GM23338 (cell line): Measurements from ENCODE around the gene HSDL2. TPM values are rescaled to one million over a fixed set of nuclear protein-coding genes. Genes with fewer than 3 reads are reported as not detected.

Experiments
- ATAC-seq: fragments of 200-7000 bp; cut with Tn5 transposase; 3 replicates; pipeline ENCODE4 v1.9.1; 2020
- DNase-seq: peaks from one replicate; pipeline ENCODE4 v3.0.0-alpha.2; 2015; ENCODE audit warnings: low spot score
- H2AFZ ChIP-seq: fragments of 200-600 bp; sonication (generic); 2 replicates; pipeline ENCODE4 v1.8.0; 2016; ENCODE audit warnings: antibody characterized with exemption, mild to moderate bottlenecking, moderate library complexity
- H3F3A ChIP-seq: fragments of 200-600 bp; sonication (generic); replicated peaks from 2 replicates; pipeline ENCODE4 v1.8.0; 2017; ENCODE audit warnings: antibody characterized with exemption, mixed run types, low read depth
- H3K27ac ChIP-seq: fragments of 200-600 bp; sonication (generic); 2 replicates; pipeline ENCODE4 v1.6.1; 2016; ENCODE audit warnings: low read depth
- H3K27me3 ChIP-seq: fragments of 200-600 bp; sonication (generic); 2 replicates; pipeline ENCODE4 v1.8.0; 2016; ENCODE audit warnings: mild to moderate bottlenecking, mixed run types, moderate library complexity; ENCODE audit not compliant: insufficient read depth
- H3K36me3 ChIP-seq: fragments of 200-600 bp; sonication (generic); 2 replicates; pipeline ENCODE4 v1.8.0; 2016; ENCODE audit warnings: mild to moderate bottlenecking; ENCODE audit not compliant: insufficient read depth
- H3K4me1 ChIP-seq: fragments of 200-600 bp; sonication (generic); 2 replicates; pipeline ENCODE4 v1.8.0; 2016; ENCODE audit warnings: mild to moderate bottlenecking, moderate library complexity; ENCODE audit not compliant: insufficient read depth
- H3K4me2 ChIP-seq: fragments of 200-600 bp; sonication (generic); 2 replicates; pipeline ENCODE4 v1.7.1; 2017; ENCODE audit warnings: mixed run types
- H3K4me3 ChIP-seq: fragments of 200-600 bp; sonication (generic); 2 replicates; pipeline ENCODE4 v1.6.1; 2016; ENCODE audit warnings: mixed run types
- H3K79me2 ChIP-seq: fragments of 200-600 bp; sonication (generic); replicated peaks from 2 replicates; pipeline ENCODE4 v1.8.0; 2017; ENCODE audit warnings: mild to moderate bottlenecking; ENCODE audit not compliant: insufficient read depth
- H3K9me2 ChIP-seq: fragments of 200-600 bp; sonication (generic); 2 replicates; pipeline ENCODE4 v1.8.0; 2017; ENCODE audit not compliant: insufficient read depth
- H4K20me1 ChIP-seq: fragments of 200-600 bp; sonication (generic); replicated peaks from 2 replicates; pipeline ENCODE4 v1.8.0; 2017; ENCODE audit warnings: mild to moderate bottlenecking; ENCODE audit not compliant: insufficient read depth
- H3K27ac Mint-ChIP-seq: 2 replicates; pipeline ENCODE4 v1.8.0; 2020; ENCODE audit warnings: inconsistent platforms, mild to moderate bottlenecking, moderate library complexity, mixed read lengths
- H3K27me3 Mint-ChIP-seq: 3 replicates; pipeline ENCODE4 v1.8.0; 2022; ENCODE audit warnings: low read depth, mild to moderate bottlenecking, moderate library complexity, mixed read lengths, inconsistent platforms; ENCODE audit not compliant: insufficient read depth, poor library complexity
- H3K36me3 Mint-ChIP-seq: 3 replicates; pipeline ENCODE4 v1.8.0; 2021; ENCODE audit warnings: low read depth, mild to moderate bottlenecking, inconsistent platforms, moderate library complexity, mixed read lengths
- H3K4me1 Mint-ChIP-seq: 3 replicates; pipeline ENCODE4 v1.8.0; 2020; ENCODE audit warnings: mild to moderate bottlenecking, inconsistent platforms, mixed read lengths
- H3K4me3 Mint-ChIP-seq: 3 replicates; pipeline ENCODE4 v1.8.0; 2021; ENCODE audit warnings: moderate library complexity, mild to moderate bottlenecking, inconsistent platforms, mixed read lengths
- H3K9me3 Mint-ChIP-seq: 3 replicates; pipeline ENCODE4 v1.8.0; 2020; ENCODE audit warnings: moderate library complexity, mild to moderate bottlenecking, inconsistent platforms, mixed read lengths
- CREB1 ChIP-seq: fragments of 250-450 bp; sonication (Bioruptor Pico); IDR thresholded peaks from 2 replicates; pipeline ENCODE4 v1.5.0; 2020; ENCODE audit warnings: low read depth, mild to moderate bottlenecking, moderate library complexity
- CTCF ChIP-seq, 2 experiments: fragments of 200-600 bp in 1 of 2; sonication (generic) in 1 of 2; conservative IDR thresholded peaks; 2 replicates each; pipeline versions ENCODE4 v1.5.1 to v1.6.1; 2016 to 2017; ENCODE audit warnings: antibody characterized with exemption in 2 of 2, low read depth in 2 of 2, mild to moderate bottlenecking in 2 of 2, moderate library complexity in 1 of 2
- ETS1 ChIP-seq: IDR thresholded peaks from 2 replicates; pipeline ENCODE4 v1.6.1; 2016; ENCODE audit warnings: antibody characterized with exemption
- EZH2 ChIP-seq: fragments of 200-600 bp; sonication (generic); IDR thresholded peaks from one replicate; pipeline ENCODE4 v1.8.0; 2017; ENCODE audit warnings: antibody characterized with exemption, mild to moderate bottlenecking, low read depth; ENCODE audit not compliant: unreplicated experiment
- JUNB ChIP-seq: IDR thresholded peaks from one replicate; pipeline ENCODE4 v1.6.1; 2016; ENCODE audit warnings: antibody characterized with exemption; ENCODE audit not compliant: unreplicated experiment
- POLR2AphosphoS5 ChIP-seq: IDR thresholded peaks from 2 replicates; pipeline ENCODE4 v1.6.1; 2016; ENCODE audit warnings: antibody characterized with exemption, low read depth
- REST ChIP-seq: IDR thresholded peaks from one replicate; pipeline ENCODE4 v1.6.1; 2018; ENCODE audit warnings: antibody characterized with exemption; ENCODE audit not compliant: unreplicated experiment
- STAT1 ChIP-seq: IDR thresholded peaks from one replicate; pipeline ENCODE4 v1.6.1; 2016; ENCODE audit warnings: antibody characterized with exemption; ENCODE audit not compliant: unreplicated experiment
- ZNF114 ChIP-seq: fragments of 250-450 bp; sonication (Bioruptor Pico); IDR thresholded peaks from 2 replicates; pipeline ENCODE4 v1.5.0; 2020; ENCODE audit warnings: mild to moderate bottlenecking, moderate library complexity
- ZNF331 ChIP-seq: fragments of 250-450 bp; sonication (Bioruptor Pico); IDR thresholded peaks from 2 replicates; pipeline ENCODE4 v1.5.0; 2020; ENCODE audit warnings: low read depth, mild to moderate bottlenecking, moderate library complexity
- ZNF462 ChIP-seq: fragments of 250-450 bp; sonication (Bioruptor Pico); IDR thresholded peaks from 2 replicates; pipeline ENCODE4 v1.5.0; 2020; ENCODE audit warnings: mild to moderate bottlenecking, moderate library complexity
- polyA plus RNA-seq: library from polyadenylated mRNA; unstranded; fragments of >200 nt; fragmentation: Nextera tagmentation; extraction: Ambion mirVana; gene quantifications from 2 replicates; pipeline ENCODE4 v1.2.1, GENCODE V29; 2016
- total RNA-seq: library from RNA; depleted of rRNA; stranded (reverse); fragments of >200 nt; shearing (Covaris generic); gene quantifications from 2 replicates; pipeline ENCODE4 v1.2.3, GENCODE V29; 2014

Gene HSDL2
- total and polyA plus RNA-seq, 2 experiments from 2014 or later, result 11.4 to 15.3 TPM

- H3K27me3 Mint-ChIP-seq, result no peaks in the 10 kb centered on the region
- ATAC-seq (no peak), DNase-seq (no peak)
- H3K4me1 Mint-ChIP-seq, result no peaks in the 10 kb centered on the region
- Histone ChIP-seq H3K27me3 (no peaks in the 10 kb centered on the region), H3K27ac (no peak overlapping the region), H3K4me2 (no peak overlapping the region), H3K79me2 (no peaks in the 10 kb centered on the region), H3K36me3 (0 out of 2 replicates have a peak, but pooled peaks cover 5% of the 10 kb centered on the region), H3K4me1 (no peaks in the 10 kb centered on the region), H3K9me2 (no peaks in the 10 kb centered on the region), H2AFZ (no peak overlapping the region), H3K4me3 (no peak overlapping the region), H4K20me1 (no peaks in the 10 kb centered on the region), H3F3A (no peaks in the 10 kb centered on the region)
- H3K4me3 Mint-ChIP-seq, result no peak overlapping the region
- no peak for TF ChIP-seq ZNF331 (CRISPR knock-in tag)
- TF ChIP-seq ZNF462 (CRISPR knock-in tag), result no peak
- no peak for TF ChIP-seq REST
- TF ChIP-seq EZH2, result no peak
- no peak for TF ChIP-seq JUNB
- no peak for TF ChIP-seq CREB1
- TF ChIP-seq ETS1, result no peak
- TF ChIP-seq POLR2AphosphoS5, result no peak
- TF ChIP-seq ZNF114, result no peak
- TF ChIP-seq CTCF (conservative IDR thresholded peaks at IDR 0.05; ENCODE audit: low read depth in 2 of 2), result no peak
- no peak for TF ChIP-seq STAT1
- peaks cover 29% of the 10 kb centered on the region for H3K36me3 Mint-ChIP-seq
- H3K9me3 Mint-ChIP-seq, result peaks cover 12% of the 10 kb centered on the region; the same call in 2 of the 3 replicates
- no peak overlapping the region for H3K27ac Mint-ChIP-seq
Observed at GRCh38 chr9:112462855-112463254, 82.9 kb downstream of the HSDL2 start.
